RWPE2 (cell line): ENCODE results near the gene ADAM12.

Source experiments
- ATAC-seq: fragments of 200-7000 bp; cut with Tn5 transposase; 3 replicates; pipeline ENCODE4 v1.9.1; 2021; ENCODE audit warnings: low read depth
- DNase-seq: peaks from one replicate; pipeline ENCODE4 v3.0.0-alpha.2; 2020; ENCODE audit warnings: low spot score
- H3K27ac ChIP-seq: fragments of 450-650 bp; 2 replicates; pipeline ENCODE4 v1.5.1; 2017; ENCODE audit warnings: mild to moderate bottlenecking; ENCODE audit not compliant: poor library complexity, severe bottlenecking
- H3K27me3 ChIP-seq: fragments of 250-450 bp; sonication (Bioruptor Pico); 2 replicates; pipeline ENCODE4 v1.5.1; 2021; ENCODE audit warnings: mild to moderate bottlenecking, moderate library complexity; ENCODE audit not compliant: insufficient read depth, poor library complexity, severe bottlenecking
- H3K36me3 ChIP-seq: fragments of 250-450 bp; sonication (Bioruptor Pico); 2 replicates; pipeline ENCODE4 v1.5.1; 2020; ENCODE audit warnings: low read depth, mild to moderate bottlenecking, moderate library complexity
- H3K4me1 ChIP-seq: fragments of 250-450 bp; sonication (Bioruptor Pico); 2 replicates; pipeline ENCODE4 v1.5.1; 2021; ENCODE audit warnings: mild to moderate bottlenecking, moderate library complexity; ENCODE audit not compliant: insufficient read depth, poor library complexity, severe bottlenecking
- H3K4me3 ChIP-seq: fragments of 250-450 bp; sonication (Bioruptor Pico); 2 replicates; pipeline ENCODE4 v1.5.1; 2021; ENCODE audit warnings: mild to moderate bottlenecking, moderate library complexity; ENCODE audit not compliant: severe bottlenecking
- H3K9me3 ChIP-seq: fragments of 250-450 bp; sonication (Bioruptor Pico); 2 replicates; pipeline ENCODE4 v1.5.1; 2021; ENCODE audit warnings: mild to moderate bottlenecking, moderate library complexity; ENCODE audit not compliant: severe bottlenecking
- TF ChIP-seq, protein P1 (sequence below): fragments of 450-650 bp; IDR thresholded peaks from one replicate; pipeline ENCODE4 v1.5.1; 2017; ENCODE audit warnings: mild to moderate bottlenecking, moderate library complexity; ENCODE audit not compliant: poor library complexity, severe bottlenecking

Gene ADAM12

DNA sequence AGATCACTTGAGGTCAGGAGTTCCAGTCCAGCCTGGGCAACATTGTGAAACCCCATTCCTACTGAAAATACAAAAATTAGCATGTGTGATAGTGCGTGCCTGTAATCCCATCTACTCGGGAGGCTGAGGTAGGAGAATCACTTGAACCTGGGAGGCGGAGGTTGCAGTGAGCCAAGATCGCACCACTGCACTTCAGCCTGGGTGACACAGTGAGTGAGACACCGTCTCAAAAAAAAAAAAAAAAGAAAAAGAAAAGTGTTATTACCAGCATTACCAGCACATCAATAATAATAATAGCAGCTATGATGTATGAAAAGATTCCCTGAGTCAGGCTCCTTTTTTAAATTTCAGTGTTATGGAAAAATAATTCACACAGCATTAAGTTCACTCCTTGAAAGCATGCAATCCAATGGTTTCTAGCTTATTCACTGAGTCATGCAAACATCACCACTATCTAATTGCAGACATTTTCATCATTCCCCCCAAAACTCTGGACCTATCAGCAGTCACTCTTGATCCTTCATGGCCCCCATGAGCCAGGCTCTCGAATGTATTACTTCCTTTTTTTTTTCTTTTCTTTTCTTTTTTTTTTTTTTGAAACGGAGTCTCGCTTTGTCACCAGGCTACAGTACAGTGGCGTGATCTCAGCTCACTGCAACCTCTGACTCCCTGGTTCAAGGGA is 263.5 kb downstream of the ADAM12 start:
- H3K36me3 ChIP-seq = no peaks in the 10 kb centered on the region
- no peak overlapping the region for H3K4me3 ChIP-seq
- DNase-seq (no peak), ATAC-seq (no peak)
- TF ChIP-seq, protein P1, sequence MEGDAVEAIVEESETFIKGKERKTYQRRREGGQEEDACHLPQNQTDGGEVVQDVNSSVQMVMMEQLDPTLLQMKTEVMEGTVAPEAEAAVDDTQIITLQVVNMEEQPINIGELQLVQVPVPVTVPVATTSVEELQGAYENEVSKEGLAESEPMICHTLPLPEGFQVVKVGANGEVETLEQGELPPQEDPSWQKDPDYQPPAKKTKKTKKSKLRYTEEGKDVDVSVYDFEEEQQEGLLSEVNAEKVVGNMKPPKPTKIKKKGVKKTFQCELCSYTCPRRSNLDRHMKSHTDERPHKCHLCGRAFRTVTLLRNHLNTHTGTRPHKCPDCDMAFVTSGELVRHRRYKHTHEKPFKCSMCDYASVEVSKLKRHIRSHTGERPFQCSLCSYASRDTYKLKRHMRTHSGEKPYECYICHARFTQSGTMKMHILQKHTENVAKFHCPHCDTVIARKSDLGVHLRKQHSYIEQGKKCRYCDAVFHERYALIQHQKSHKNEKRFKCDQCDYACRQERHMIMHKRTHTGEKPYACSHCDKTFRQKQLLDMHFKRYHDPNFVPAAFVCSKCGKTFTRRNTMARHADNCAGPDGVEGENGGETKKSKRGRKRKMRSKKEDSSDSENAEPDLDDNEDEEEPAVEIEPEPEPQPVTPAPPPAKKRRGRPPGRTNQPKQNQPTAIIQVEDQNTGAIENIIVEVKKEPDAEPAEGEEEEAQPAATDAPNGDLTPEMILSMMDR = no peak
- no peaks in the 10 kb centered on the region for H3K9me3 ChIP-seq
- H3K4me1 ChIP-seq = no peaks in the 10 kb centered on the region
- no peak overlapping the region for H3K27ac ChIP-seq
- H3K27me3 ChIP-seq = no peaks in the 10 kb centered on the region

GRCh38 chr10:126124046-126124445 is 264.2 kb downstream of the ADAM12 start:
- DNase-seq (no peak), ATAC-seq (no peak)
- TF ChIP-seq, protein P1 = no peak
- Histone ChIP-seq H3K27ac (no peak overlapping the region), H3K4me3 (no peak overlapping the region), H3K9me3 (no peaks in the 10 kb centered on the region), H3K4me1 (no peaks in the 10 kb centered on the region), H3K27me3 (no peaks in the 10 kb centered on the region), H3K36me3 (no peaks in the 10 kb centered on the region)

GRCh38 chr10:126123466-126123865 is 264.8 kb downstream of the ADAM12 start:
- DNase-seq (no peak), ATAC-seq (no peak)
- H3K9me3 ChIP-seq = no peaks in the 10 kb centered on the region
- no peak overlapping the region for H3K4me3 ChIP-seq
- TF ChIP-seq, protein P1 = no peak
- no peaks in the 10 kb centered on the region for H3K4me1 ChIP-seq
- H3K27me3 ChIP-seq = no peaks in the 10 kb centered on the region
- H3K27ac ChIP-seq = no peak overlapping the region
- no peaks in the 10 kb centered on the region for H3K36me3 ChIP-seq

GRCh38 chr10:126122881-126123280 is 265.4 kb downstream of the ADAM12 start:
- H3K36me3 ChIP-seq = no peaks in the 10 kb centered on the region
- TF ChIP-seq, protein P1 = no peak
- H3K27me3 ChIP-seq = no peaks in the 10 kb centered on the region
- ATAC-seq = no peak
- no peaks in the 10 kb centered on the region for H3K4me1 ChIP-seq
- H3K27ac ChIP-seq = no peak overlapping the region
- no peaks in the 10 kb centered on the region for H3K9me3 ChIP-seq
- H3K4me3 ChIP-seq = no peak overlapping the region
- DNase-seq = no peak

GRCh38 chr10:126119599-126119998 is 268.7 kb downstream of the ADAM12 start:
- ATAC-seq (no peak), DNase-seq (no peak)
- H3K27ac ChIP-seq = no peak overlapping the region

More at GRCh38 chr10:126119599-126119998, 268.7 kb downstream of the ADAM12 start:
- no peaks in the 10 kb centered on the region for H3K27me3 ChIP-seq
- H3K4me1 ChIP-seq = no peaks in the 10 kb centered on the region
- H3K4me3 ChIP-seq = no peak overlapping the region
- TF ChIP-seq, protein P1 = no peak
- no peaks in the 10 kb centered on the region for H3K36me3 ChIP-seq
- H3K9me3 ChIP-seq = no peaks in the 10 kb centered on the region
